Peyer's patch (tissue), 4 donors: ENCODE results near the gene ATP1A2. TPM values are rescaled to one million over a fixed set of nuclear protein-coding genes. Genes with fewer than 3 reads are reported as not detected.

Experiments
- DNase-seq, 3 donors: peaks; one replicate each; pipeline ENCODE4 v3.0.0-alpha.2; 2017 to 2019
- H3K27ac ChIP-seq, 4 donors: fragments of 200-600 bp; sonication (generic); one replicate each; pipeline ENCODE4 v1.5.1; 2016 to 2019
- H3K27me3 ChIP-seq, 2 donors: fragments of 200-600 bp; sonication (generic); one replicate each; pipeline ENCODE4 v1.5.1; 2019
- H3K36me3 ChIP-seq, 3 donors: fragments of 200-600 bp; sonication (generic); one replicate each; pipeline ENCODE4 v1.5.1; 2016 to 2019
- H3K4me1 ChIP-seq, 4 donors: fragments of 200-600 bp; sonication (generic); one replicate each; pipeline ENCODE4 v1.5.1; 2016 to 2019
- H3K4me3 ChIP-seq, 4 donors: fragments of 200-600 bp; sonication (generic); 1 replicate in 3 of 4; 2 replicates in 1 of 4; pipeline ENCODE4 v1.5.1; 2016 to 2019; ENCODE audit warnings: mild to moderate bottlenecking in 1 of 4
- H3K9me3 ChIP-seq, 4 donors: fragments of 200-600 bp; sonication (generic); one replicate each; pipeline ENCODE4 v1.5.1; 2016 to 2019; ENCODE audit warnings: mild to moderate bottlenecking in 1 of 4
- POLR2A ChIP-seq, 2 donors: fragments of 450-650 bp; IDR thresholded peaks; one replicate each; pipeline ENCODE4 v1.5.1; 2017; ENCODE audit warnings: antibody characterized with exemption in 2 of 2, mild to moderate bottlenecking in 2 of 2, moderate library complexity in 2 of 2
- total RNA-seq, 4 donors: library from RNA; depleted of rRNA; stranded (reverse); fragments of >200 nt; gene quantifications; one replicate each; pipeline ENCODE4 v1.1.0, GENCODE V29; 2016
- TF ChIP-seq, protein P1 (sequence below), 6 experiments: fragments of 450-650 bp in 4 of 6; fragments of 200-600 bp in 2 of 6; sonication (generic) in 1 of 6; IDR thresholded peaks; one replicate each; pipeline ENCODE4 v1.5.1; 2017 to 2019; ENCODE audit warnings: antibody characterized with exemption in 6 of 6, mild to moderate bottlenecking in 3 of 6, moderate library complexity in 1 of 6

Gene ATP1A2
- total RNA-seq, 4 donors from 2014 or later: 2.3 to 7.4 (median 6.0) TPM

DNA sequence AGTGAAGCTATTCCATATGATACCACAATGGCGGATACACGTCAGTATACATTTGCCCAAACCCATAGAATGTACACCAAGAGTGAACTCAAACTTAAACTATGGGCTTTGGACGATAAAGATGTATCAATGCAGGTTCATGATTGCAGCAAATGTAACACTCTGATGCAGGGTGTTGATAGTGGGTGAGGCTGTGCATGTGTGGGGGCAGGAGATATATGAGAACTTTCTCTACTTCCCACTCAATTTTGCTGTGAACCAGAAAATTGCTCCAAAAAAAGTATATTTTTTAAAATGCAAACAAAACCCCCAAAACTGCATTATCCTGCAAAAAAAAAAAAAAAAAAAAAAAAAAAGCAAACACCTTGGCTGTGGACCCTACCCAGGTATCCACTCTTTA, 3.4 kb downstream of the ATP1A2 start:
- no peak for TF ChIP-seq POLR2A (IDR thresholded peaks at IDR 0.05)
- TF ChIP-seq, protein P1, sequence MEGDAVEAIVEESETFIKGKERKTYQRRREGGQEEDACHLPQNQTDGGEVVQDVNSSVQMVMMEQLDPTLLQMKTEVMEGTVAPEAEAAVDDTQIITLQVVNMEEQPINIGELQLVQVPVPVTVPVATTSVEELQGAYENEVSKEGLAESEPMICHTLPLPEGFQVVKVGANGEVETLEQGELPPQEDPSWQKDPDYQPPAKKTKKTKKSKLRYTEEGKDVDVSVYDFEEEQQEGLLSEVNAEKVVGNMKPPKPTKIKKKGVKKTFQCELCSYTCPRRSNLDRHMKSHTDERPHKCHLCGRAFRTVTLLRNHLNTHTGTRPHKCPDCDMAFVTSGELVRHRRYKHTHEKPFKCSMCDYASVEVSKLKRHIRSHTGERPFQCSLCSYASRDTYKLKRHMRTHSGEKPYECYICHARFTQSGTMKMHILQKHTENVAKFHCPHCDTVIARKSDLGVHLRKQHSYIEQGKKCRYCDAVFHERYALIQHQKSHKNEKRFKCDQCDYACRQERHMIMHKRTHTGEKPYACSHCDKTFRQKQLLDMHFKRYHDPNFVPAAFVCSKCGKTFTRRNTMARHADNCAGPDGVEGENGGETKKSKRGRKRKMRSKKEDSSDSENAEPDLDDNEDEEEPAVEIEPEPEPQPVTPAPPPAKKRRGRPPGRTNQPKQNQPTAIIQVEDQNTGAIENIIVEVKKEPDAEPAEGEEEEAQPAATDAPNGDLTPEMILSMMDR (IDR thresholded peaks at IDR 0.05): no peak
- Histone ChIP-seq H3K27me3 (no peaks in the 10 kb centered on the region), H3K4me3 (no peak overlapping the region), H3K27ac (no peak overlapping the region), H3K9me3 (no peaks in the 10 kb centered on the region), H3K4me1 (no peaks in the 10 kb centered on the region), H3K36me3 (no peaks in the 10 kb centered on the region)
- DNase-seq: no peak

DNA sequence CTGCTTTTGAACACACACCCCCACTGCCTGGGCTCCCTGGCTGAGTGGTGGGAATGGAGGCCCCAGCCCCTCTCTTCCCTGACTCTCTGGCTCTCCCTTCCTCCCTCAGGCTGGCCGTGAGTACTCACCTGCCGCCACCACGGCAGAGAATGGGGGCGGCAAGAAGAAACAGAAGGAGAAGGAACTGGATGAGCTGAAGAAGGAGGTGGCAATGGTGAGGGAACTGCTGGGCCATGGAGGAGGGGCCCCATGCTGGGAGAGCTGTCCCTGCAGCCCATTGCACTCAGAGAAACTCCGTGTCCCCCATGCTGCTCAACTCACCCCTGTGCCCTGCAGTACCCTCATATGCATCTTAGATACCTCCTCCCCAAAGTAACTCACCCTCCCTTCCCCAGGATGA, 5.2 kb downstream of the ATP1A2 start:
- no peak overlapping the region for H3K4me3 ChIP-seq
- TF ChIP-seq, protein P1 (IDR thresholded peaks at IDR 0.05): no peak
- TF ChIP-seq POLR2A (IDR thresholded peaks at IDR 0.05): no peak
- H3K27ac ChIP-seq: no peak overlapping the region
- H3K27me3 ChIP-seq: no peaks in the 10 kb centered on the region
- H3K36me3 ChIP-seq: no peaks in the 10 kb centered on the region
- no peaks in the 10 kb centered on the region for H3K9me3 ChIP-seq
- no peaks in the 10 kb centered on the region for H3K4me1 ChIP-seq
- no peak for DNase-seq

DNA sequence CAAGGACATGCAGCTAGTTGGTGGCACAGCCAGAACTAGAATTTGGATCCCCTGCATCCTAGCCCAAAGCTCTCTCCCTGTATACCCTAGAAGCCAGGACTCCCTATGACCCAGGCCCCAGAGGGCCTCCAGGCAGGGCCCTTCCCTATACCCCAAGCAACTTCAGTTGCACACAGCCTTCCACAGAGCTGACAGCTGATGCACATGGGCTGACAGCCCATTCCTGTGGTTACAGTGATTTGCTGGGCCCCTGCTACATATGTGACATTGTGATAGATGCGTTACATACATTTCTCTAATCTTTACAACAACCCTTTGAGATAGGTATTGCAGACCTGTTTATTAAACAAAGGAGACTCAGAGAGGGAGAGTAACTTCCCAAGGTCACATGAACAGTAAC, 5.8 kb downstream of the ATP1A2 start:
- no peak for TF ChIP-seq POLR2A (IDR thresholded peaks at IDR 0.05)
- TF ChIP-seq, protein P1 (IDR thresholded peaks at IDR 0.05): no peak
- Histone ChIP-seq H3K27me3 (no peaks in the 10 kb centered on the region), H3K9me3 (no peaks in the 10 kb centered on the region), H3K27ac (no peak overlapping the region), H3K36me3 (no peaks in the 10 kb centered on the region), H3K4me1 (no peaks in the 10 kb centered on the region), H3K4me3 (no peak overlapping the region)
- no peak for DNase-seq

DNA sequence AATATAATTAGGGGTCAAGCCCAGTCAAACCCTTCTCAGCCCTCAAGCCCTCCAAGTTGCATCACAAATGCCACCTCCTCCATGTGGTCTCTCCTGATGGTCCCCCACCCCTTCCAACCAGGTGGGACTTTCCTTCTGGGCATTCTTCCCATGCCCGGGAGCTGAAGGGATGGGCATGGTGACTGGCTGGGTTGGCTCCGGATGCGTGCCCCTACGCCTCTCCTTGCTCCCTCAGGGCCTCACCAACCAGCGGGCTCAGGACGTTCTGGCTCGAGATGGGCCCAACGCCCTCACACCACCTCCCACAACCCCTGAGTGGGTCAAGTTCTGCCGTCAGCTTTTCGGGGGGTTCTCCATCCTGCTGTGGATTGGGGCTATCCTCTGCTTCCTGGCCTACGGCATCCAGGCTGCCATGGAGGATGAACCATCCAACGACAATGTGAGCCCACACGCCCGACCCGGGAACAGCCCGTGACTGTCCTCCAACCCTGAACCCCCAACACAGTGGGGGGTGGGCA, 7.5 kb downstream of the ATP1A2 start:
- no peak for DNase-seq
- TF ChIP-seq, protein P1 (IDR thresholded peaks at IDR 0.05): no peak
- TF ChIP-seq POLR2A (IDR thresholded peaks at IDR 0.05): no peak
- Histone ChIP-seq H3K27ac (no peak overlapping the region), H3K4me1 (no peaks in the 10 kb centered on the region), H3K4me3 (no peak overlapping the region), H3K9me3 (no peaks in the 10 kb centered on the region), H3K36me3 (no peaks in the 10 kb centered on the region), H3K27me3 (no peaks in the 10 kb centered on the region)

DNA sequence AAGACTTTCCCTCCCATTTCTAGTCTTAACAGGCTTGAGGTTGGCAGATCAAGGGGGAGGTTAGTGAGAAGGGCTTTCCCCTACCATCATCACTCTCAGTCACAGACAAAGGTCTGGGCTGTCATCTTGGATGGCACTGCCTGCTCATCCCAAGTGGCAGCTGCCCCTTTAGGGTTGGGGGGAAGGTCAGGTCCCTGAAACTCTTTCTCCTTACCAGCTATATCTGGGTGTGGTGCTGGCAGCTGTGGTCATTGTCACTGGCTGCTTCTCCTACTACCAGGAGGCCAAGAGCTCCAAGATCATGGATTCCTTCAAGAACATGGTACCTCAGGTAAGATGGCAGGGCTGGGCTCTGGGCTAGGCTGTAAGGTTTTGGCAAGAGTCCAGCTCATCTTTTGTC, 8.2 kb downstream of the ATP1A2 start:
- TF ChIP-seq, protein P1 (IDR thresholded peaks at IDR 0.05): no peak
- TF ChIP-seq POLR2A (IDR thresholded peaks at IDR 0.05): no peak

More for the DNA sequence above, 8.2 kb downstream of the ATP1A2 start:
- Histone ChIP-seq H3K36me3 (peaks cover 0 to under 1% (median 0%) of the 10 kb centered on the region in 3 donors), H3K9me3 (no peaks in the 10 kb centered on the region), H3K27me3 (no peaks in the 10 kb centered on the region), H3K4me1 (no peaks in the 10 kb centered on the region), H3K4me3 (no peak overlapping the region), H3K27ac (no peak overlapping the region)
- no peak for DNase-seq
